Measurements from ENCODE around the gene WDR20. TPM values are rescaled to one million over a fixed set of nuclear protein-coding genes. Genes with fewer than 3 reads are reported as not detected.

The WDR20 gene
- total and polyA plus RNA-seq, 2 donors (not counting 3 experiments of a cell fraction or from before 2014, with no cell fraction given) = 12.2 to 22.4 TPM

- ChIA-PET CTCF (interaction anchor here (1.9 kb wide), 1 partner anchor 9 kb away, joined by 6 read pairs; no protein-coding TSS in a partner anchor), POLR2A (no interaction called here)
- Histone ChIP-seq H3K36me3 (ENCODE audit: control insufficient read depth in 2 of 2, extremely low read depth in 1 of 2, insufficient read depth in 2 of 2, low read length in 2 of 2) (no peaks in the 10 kb centered on the region), H2AFZ (ENCODE audit: low read depth, low read length) (no peak overlapping the region), H3K9me3 (replicated peaks; ENCODE audit: control insufficient read depth, insufficient read depth, low read length) (no peaks in the 10 kb centered on the region), H4K20me1 (replicated peaks; ENCODE audit: control insufficient read depth, extremely low read depth, insufficient read depth, low read length) (peaks cover 2% of the 10 kb centered on the region), H3K9me1 (replicated peaks; ENCODE audit: control insufficient read depth, extremely low read depth, insufficient read depth, low read length) (no peaks in the 10 kb centered on the region), H3K4me3 (replicated peaks in 1 of 3; ENCODE audit: insufficient read depth in 1 of 3, low read depth in 1 of 3, low read length in 3 of 3) (no peak overlapping the region), H3K9ac (replicated peaks; ENCODE audit: extremely low read depth, insufficient read depth, low read length) (no peak overlapping the region), H3K79me2 (ENCODE audit: control insufficient read depth, insufficient read depth, low read length) (peaks cover 70% of the 10 kb centered on the region), H3K4me1 (ENCODE audit: control insufficient read depth, extremely low read depth, insufficient read depth, low read length) (peaks cover 11% of the 10 kb centered on the region), H3K4me2 (ENCODE audit: insufficient read depth, low read length) (no peak overlapping the region), H3K27me3 (ENCODE audit: control insufficient read depth in 2 of 2, insufficient read depth in 2 of 2, low read length in 2 of 2) (no peaks in the 10 kb centered on the region), H3K27ac (ENCODE audit: insufficient read depth, low read depth, low read length) (no peak overlapping the region)
- FAIRE-seq = no peak
- intact Hi-C loops (cut with micrococcal nuclease) (no loop called here), dilution Hi-C loops (cut with MboI; ENCODE audit: extremely low pct_ligation_motif_present, low sequenced_read_pairs) (no loop called here)
- no TSS peak for BruUV-seq (replicated peaks)
- TF ChIP-seq POLR2A (IDR thresholded peaks at IDR 0.05; ENCODE audit: low read depth, low read length) = no peak
- no peak for TF ChIP-seq POLR2AphosphoS5 (IDR thresholded peaks at IDR 0.05; ENCODE audit: insufficient read depth, low read depth, low read length)
- TF ChIP-seq CTCF (IDR thresholded peaks at IDR 0.05; ENCODE audit: extremely low read depth in 1 of 2, insufficient read depth in 1 of 2, low read depth in 1 of 2, low read length in 2 of 2) = no peak
- TF ChIP-seq GATA2 (IDR thresholded peaks at IDR 0.05; ENCODE audit: insufficient read depth, insufficient read length, low read depth, low read length) = no peak
- TF ChIP-seq EZH2 (IDR thresholded peaks at IDR 0.05; ENCODE audit: borderline replicate concordance, low read depth, low read length, severe bottlenecking) = no peak
- no peak for TF ChIP-seq MYC (IDR thresholded peaks at IDR 0.05; ENCODE audit: low read depth, low read length)
- no peak for TF ChIP-seq JUN (IDR thresholded peaks at IDR 0.05; ENCODE audit: borderline replicate concordance, insufficient read depth, insufficient read length, low read depth)
- no peak for TF ChIP-seq MAX (IDR thresholded peaks at IDR 0.05; ENCODE audit: insufficient read depth, insufficient read length)
- TF ChIP-seq FOS (IDR thresholded peaks at IDR 0.05; ENCODE audit: borderline replicate concordance, insufficient read depth, low read length) = no peak
- no peak for DNase-seq (ENCODE audit: low read depth, low spot score)
These were observed 5.7 kb downstream of the WDR20 start for GRCh38 chr14:102145395-102145794.
